HL-60 (cell line): Measurements from ENCODE around the gene KDM4C.

ENCODE experiments used
- CTCF ChIP-seq: IDR thresholded peaks from one replicate; pipeline ENCODE4 v1.5.1; 2011; ENCODE audit warnings: low read length, control low read depth, inconsistent platforms; ENCODE audit not compliant: insufficient read depth
- POLR2AphosphoS5 ChIP-seq: IDR thresholded peaks from 2 replicates; pipeline ENCODE4 v1.6.1; 2012; ENCODE audit warnings: low read depth
- TF ChIP-seq, protein P1 (sequence below): IDR thresholded peaks from 2 replicates; pipeline ENCODE4 v1.6.1; 2012; ENCODE audit warnings: low read depth; ENCODE audit not compliant: insufficient replicate concordance

GRCh38 chr9:7045361-7045760, 287.6 kb downstream of the KDM4C start:
- TF ChIP-seq CTCF (no peak), POLR2AphosphoS5 (no peak)
- TF ChIP-seq, protein P1, sequence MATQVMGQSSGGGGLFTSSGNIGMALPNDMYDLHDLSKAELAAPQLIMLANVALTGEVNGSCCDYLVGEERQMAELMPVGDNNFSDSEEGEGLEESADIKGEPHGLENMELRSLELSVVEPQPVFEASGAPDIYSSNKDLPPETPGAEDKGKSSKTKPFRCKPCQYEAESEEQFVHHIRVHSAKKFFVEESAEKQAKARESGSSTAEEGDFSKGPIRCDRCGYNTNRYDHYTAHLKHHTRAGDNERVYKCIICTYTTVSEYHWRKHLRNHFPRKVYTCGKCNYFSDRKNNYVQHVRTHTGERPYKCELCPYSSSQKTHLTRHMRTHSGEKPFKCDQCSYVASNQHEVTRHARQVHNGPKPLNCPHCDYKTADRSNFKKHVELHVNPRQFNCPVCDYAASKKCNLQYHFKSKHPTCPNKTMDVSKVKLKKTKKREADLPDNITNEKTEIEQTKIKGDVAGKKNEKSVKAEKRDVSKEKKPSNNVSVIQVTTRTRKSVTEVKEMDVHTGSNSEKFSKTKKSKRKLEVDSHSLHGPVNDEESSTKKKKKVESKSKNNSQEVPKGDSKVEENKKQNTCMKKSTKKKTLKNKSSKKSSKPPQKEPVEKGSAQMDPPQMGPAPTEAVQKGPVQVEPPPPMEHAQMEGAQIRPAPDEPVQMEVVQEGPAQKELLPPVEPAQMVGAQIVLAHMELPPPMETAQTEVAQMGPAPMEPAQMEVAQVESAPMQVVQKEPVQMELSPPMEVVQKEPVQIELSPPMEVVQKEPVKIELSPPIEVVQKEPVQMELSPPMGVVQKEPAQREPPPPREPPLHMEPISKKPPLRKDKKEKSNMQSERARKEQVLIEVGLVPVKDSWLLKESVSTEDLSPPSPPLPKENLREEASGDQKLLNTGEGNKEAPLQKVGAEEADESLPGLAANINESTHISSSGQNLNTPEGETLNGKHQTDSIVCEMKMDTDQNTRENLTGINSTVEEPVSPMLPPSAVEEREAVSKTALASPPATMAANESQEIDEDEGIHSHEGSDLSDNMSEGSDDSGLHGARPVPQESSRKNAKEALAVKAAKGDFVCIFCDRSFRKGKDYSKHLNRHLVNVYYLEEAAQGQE, result no peak
